OCI-M2 (cell line): Measurements from ENCODE around the gene MAGI1.

Experiments used
- DNase-seq: peaks from one replicate; lab custom pipeline; 2025; ENCODE audit not compliant: unreplicated experiment; lab: John Stamatoyannopoulos, UW

Gene MAGI1

DNA sequence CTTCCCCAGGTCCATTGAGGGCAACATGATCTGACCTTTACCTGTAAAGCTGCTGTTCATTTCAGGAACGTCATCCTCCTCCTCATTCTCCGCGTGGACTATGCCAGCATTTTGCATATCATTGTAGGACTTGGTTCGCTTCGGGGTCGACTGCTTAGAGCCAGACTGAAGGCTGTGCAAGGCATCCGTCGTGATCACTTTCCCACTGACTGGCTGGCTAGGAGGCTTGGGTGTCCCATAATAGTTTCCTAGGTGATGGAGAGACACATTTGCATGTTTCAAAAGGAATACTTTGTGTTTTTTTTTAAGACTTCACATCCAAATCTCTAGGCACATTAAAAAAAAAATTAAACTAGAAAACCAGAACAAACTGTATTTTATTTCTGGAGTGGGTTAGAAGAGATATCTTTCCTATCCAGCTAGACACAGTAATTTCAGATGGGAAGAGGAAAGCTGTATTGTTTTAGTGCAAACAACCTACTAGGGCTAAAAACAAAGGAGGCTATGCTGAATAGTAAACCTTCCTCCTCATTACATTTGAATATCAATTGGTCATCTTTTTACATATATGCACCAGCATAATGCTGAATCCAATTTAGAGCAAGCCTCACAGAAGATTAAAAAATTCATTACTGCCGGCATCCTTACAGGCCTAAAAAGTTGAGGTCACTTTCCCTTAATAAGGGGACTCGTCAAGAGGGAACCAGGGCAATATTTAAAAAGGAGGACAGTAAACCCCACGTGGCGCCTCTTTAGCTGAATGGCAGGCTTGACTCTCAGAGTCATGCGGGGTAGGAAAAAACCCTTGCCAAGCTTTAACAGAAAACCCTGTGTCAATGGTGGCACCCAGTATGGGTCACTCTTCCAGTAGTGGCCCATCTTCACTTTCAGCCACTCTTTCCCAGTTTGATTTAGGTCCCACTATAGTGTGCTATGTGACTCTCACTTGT, 559.9 kb downstream of the MAGI1 start:
- DNase-seq = no peak

- DNase-seq = no peak
Measured at GRCh38 chr3:65473736-65474135, 565.0 kb downstream of the MAGI1 start.

DNA sequence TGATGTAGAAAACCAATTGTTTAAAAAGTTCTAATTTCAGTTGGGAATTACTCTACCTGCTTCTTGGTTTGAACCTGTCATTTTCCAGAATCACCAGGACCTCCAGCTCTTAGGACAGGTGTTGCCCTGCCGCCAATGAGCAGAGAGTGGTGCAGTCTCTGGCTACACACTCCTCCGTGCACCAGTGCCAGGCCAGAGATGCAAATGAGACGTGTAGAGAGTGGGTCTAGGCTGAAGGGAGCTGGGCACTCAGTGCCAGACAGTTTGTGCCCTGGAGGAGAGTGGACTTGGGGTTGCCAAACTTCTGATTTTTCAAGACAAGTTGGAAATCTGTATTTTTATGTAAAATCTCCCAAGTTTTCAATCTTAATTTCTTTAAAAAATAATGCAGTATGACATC, 566.2 kb downstream of the MAGI1 start:
- DNase-seq = no peak

DNA sequence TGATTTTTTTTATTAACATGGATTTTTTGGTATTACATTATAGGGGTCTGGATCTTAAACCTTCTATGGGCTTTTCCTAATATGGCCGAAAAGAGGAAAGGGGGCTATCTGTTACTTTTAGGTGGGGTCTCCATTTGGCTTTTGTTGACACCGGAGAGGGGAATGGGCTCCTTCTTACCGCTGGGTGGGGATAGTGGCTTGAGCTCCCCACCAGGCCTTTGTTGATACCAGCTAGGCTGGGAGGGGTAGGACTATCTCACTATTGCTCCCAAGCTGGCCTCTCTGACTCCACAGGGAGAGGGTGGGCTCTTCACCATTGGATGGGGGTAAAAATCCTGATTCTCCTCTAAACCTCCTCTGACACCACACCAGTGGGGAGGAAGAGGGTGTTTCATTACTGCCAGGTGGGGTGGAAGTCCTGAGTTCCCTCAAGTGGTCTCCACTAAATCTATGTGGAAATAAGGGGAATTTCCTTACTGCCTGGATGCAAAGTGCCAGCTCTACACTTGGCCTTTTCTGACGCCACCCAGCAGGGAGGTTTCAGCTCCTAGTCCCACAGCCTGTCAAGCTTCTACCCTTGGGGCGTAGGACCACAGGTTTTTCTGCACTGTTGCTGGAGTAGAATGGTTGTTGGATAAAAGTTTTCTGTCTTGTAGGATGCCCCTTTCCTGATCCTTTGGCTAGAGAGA, 572.3 kb downstream of the MAGI1 start:
- no peak for DNase-seq

DNA sequence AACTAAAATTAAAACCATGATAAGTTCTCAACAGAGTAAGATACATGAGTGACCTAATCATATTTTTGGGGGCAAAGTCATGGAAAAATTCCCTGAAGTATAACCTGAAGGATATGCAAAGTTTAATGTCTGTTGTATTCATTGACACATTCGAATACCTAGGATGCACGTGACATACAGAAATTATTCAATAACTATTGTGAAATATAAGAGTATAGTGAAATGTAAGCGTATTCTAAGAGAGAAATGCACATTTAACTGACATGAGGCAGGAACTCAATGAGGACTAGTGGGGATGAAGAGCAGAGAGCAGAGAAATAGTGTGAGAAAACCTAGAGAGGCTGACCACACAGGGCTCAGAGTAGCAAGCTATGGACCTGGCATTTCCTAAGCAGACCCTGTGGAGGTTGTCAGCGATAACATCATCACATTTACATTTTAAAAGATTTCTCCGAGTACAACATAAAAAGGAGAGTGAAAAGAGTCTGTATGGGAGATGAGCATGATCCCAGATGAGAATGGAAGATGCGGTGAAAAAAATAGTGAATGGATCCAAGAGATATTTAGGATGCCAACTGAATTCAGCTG, 588.8 kb downstream of the MAGI1 start:
- no peak for DNase-seq

DNA sequence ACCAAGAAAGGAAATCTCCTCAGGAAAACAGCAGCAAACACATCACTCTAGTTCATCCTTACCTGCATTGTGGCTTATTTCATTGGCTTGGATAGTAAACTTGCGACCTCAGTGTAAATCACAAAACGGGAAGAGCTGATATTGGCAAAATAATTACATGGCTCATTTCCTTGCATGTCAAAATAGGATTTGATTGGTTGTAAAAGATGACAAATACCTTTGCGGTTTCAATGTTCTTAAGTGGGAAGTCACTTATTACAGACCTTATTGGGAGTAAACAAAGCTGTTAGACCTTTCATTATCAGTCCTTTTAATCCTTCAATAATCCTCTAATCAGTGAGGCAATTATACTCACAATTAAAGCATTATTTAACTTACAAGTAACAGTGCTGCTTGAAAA, 590.6 kb downstream of the MAGI1 start:
- no peak for DNase-seq

- DNase-seq = no peak
Measured at GRCh38 chr3:65445573-65446169, 593.0 kb downstream of the MAGI1 start.

DNA sequence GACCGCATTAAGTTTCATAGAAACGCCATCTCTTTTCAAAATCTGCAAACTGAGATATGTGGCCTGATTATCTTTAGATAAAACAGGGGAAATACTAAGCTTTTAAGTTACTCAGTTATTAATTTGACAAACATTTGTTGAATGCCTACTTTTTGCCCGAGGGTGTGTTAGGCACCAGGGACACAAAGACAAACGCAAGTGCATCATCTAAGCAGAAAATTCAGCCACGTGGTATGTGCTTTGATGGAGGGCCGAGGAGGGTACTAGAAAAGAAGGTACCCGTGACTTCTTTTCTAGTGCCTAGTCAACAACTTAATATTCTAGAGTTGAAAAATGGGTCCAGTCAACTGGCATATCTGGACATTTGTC, 594.3 kb downstream of the MAGI1 start:
- DNase-seq = no peak

- no peak for DNase-seq
Measured at GRCh38 chr3:65443739-65444446, 594.8 kb downstream of the MAGI1 start.

DNA sequence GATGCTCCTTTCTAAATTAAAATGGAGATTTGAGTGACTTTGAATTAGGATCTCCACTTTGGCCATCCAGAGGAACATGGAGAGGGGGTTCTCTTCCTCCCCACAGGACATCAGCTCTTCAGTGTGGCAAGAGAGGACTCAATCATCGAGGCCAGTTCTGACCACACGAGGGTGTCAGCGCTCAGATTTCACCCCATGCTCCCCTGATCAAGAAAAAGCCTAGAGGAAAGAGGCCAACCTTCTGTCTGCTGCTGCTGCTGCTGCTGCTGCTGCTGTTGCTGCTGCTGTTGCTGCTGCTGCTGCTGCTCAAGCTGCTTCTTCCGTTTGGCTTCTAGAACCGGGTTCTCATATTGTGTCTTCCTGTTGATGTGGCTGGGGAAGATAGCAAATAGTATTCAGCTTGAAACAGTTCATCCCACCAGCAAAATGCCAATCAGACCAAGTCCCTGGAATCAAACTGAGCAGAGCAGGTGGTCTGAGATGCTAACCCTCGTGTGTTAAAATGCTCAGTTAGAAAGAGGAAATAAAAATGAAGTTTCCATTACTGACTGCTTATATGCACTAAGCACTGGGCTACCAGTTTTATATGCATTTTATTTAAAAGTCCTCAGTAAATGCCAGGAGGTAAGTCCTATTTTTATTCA, 599.0 kb downstream of the MAGI1 start:
- no peak for DNase-seq

GRCh38 chr3:65438612-65439011, 600.1 kb downstream of the MAGI1 start:
- no peak for DNase-seq

GRCh38 chr3:65438096-65438495, 600.6 kb downstream of the MAGI1 start:
- no peak for DNase-seq

DNA sequence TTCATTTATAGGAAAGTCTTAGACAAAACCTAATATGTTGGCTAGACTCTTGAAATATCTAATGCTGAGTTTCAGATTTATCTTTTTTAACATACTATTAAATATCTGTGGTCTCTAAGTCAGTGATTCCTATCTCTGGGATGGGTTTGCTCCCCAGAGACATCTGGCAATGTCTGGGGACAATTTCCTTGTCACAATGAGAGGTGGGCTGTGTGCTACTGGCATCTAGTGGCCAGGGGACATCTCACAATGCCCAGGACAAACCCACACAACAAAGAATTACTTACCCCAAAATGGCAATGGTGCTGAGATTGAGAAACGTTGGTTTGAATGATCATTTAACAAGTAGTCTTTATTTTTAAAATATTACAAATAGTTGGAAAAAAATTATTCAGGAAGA, 602.1 kb downstream of the MAGI1 start:
- DNase-seq = no peak

DNA sequence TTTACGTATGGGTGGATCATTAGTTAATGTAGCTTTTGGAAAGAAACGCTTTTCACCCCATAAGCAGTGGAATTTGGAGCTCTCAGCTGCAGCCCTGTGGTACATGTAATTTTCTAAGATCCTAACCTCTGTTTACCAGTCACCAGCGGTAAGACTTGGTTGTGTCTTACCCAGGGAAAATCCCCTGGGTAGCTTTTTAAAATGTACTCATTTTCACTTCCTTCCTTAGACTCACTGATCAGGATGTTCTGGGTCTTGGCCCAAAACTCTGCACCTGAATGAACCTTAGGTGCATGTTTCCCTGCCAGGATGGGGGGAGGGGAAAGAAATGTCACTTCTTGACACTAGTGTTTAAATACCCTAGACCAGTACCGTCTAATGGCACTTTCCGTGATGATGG, 605.2 kb downstream of the MAGI1 start:
- no peak for DNase-seq

- no peak for DNase-seq
Measured at GRCh38 chr3:65432388-65433003, 606.2 kb downstream of the MAGI1 start.

DNA sequence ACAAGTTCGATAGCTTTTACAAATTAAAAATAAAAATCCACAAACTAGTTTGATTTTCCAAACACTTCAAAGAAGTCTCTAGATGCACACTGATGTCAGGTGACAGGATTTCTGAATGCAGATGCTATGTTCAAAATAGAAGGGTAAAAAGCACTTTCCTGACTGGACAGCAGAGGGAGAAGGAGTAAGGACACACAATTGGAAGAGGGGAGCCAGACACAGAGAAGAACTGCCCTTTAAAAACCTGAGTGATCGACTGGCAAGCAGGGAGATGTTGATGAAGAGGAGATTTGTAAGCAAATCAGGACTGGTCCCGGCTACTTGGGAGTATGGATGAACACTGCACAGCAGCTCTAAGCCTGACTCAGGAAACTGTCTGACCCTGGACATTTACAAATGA, 612.8 kb downstream of the MAGI1 start:
- DNase-seq = no peak

GRCh38 chr3:65422154-65422553, 616.6 kb downstream of the MAGI1 start:
- no peak for DNase-seq

DNA sequence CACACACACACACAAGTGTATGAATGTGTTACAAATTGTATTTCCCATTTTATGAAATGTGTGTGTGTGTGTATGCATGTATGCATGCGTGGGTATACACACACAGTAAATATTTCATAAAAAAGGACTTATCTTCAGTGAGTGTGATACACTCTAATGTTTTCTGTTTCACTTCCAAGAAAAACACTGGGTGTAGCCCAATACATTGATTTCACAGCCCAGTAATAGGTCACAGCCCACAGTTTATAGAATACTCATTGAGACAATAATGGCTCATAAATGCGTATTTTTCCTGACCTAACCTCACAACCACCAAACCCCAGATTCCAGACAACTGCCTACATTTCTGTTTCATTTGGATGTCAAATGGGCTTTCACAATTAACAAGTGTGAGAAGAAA, 619.5 kb downstream of the MAGI1 start:
- no peak for DNase-seq

- DNase-seq = no peak
Measured at GRCh38 chr3:65413891-65414290, 624.8 kb downstream of the MAGI1 start.

- DNase-seq = no peak
Measured at GRCh38 chr3:65412588-65412987, 626.1 kb downstream of the MAGI1 start.
